GM23338 (cell line): ENCODE results near the gene FMN2. TPM values are rescaled to one million over a fixed set of nuclear protein-coding genes. Genes with fewer than 3 reads are reported as not detected.

Source experiments
- ATAC-seq: fragments of 200-7000 bp; cut with Tn5 transposase; 3 replicates; pipeline ENCODE4 v1.9.1; 2020
- DNase-seq: peaks from one replicate; pipeline ENCODE4 v3.0.0-alpha.2; 2015; ENCODE audit warnings: low spot score
- H2AFZ ChIP-seq: fragments of 200-600 bp; sonication (generic); 2 replicates; pipeline ENCODE4 v1.8.0; 2016; ENCODE audit warnings: antibody characterized with exemption, mild to moderate bottlenecking, moderate library complexity
- H3F3A ChIP-seq: fragments of 200-600 bp; sonication (generic); replicated peaks from 2 replicates; pipeline ENCODE4 v1.8.0; 2017; ENCODE audit warnings: antibody characterized with exemption, mixed run types, low read depth
- H3K27ac ChIP-seq: fragments of 200-600 bp; sonication (generic); 2 replicates; pipeline ENCODE4 v1.6.1; 2016; ENCODE audit warnings: low read depth
- H3K27me3 ChIP-seq: fragments of 200-600 bp; sonication (generic); 2 replicates; pipeline ENCODE4 v1.8.0; 2016; ENCODE audit warnings: mild to moderate bottlenecking, mixed run types, moderate library complexity; ENCODE audit not compliant: insufficient read depth
- H3K36me3 ChIP-seq: fragments of 200-600 bp; sonication (generic); 2 replicates; pipeline ENCODE4 v1.8.0; 2016; ENCODE audit warnings: mild to moderate bottlenecking; ENCODE audit not compliant: insufficient read depth
- H3K4me1 ChIP-seq: fragments of 200-600 bp; sonication (generic); 2 replicates; pipeline ENCODE4 v1.8.0; 2016; ENCODE audit warnings: mild to moderate bottlenecking, moderate library complexity; ENCODE audit not compliant: insufficient read depth
- H3K4me2 ChIP-seq: fragments of 200-600 bp; sonication (generic); 2 replicates; pipeline ENCODE4 v1.7.1; 2017; ENCODE audit warnings: mixed run types
- H3K4me3 ChIP-seq: fragments of 200-600 bp; sonication (generic); 2 replicates; pipeline ENCODE4 v1.6.1; 2016; ENCODE audit warnings: mixed run types
- H3K79me2 ChIP-seq: fragments of 200-600 bp; sonication (generic); replicated peaks from 2 replicates; pipeline ENCODE4 v1.8.0; 2017; ENCODE audit warnings: mild to moderate bottlenecking; ENCODE audit not compliant: insufficient read depth
- H3K9me2 ChIP-seq: fragments of 200-600 bp; sonication (generic); 2 replicates; pipeline ENCODE4 v1.8.0; 2017; ENCODE audit not compliant: insufficient read depth
- H4K20me1 ChIP-seq: fragments of 200-600 bp; sonication (generic); replicated peaks from 2 replicates; pipeline ENCODE4 v1.8.0; 2017; ENCODE audit warnings: mild to moderate bottlenecking; ENCODE audit not compliant: insufficient read depth
- H3K27ac Mint-ChIP-seq: 2 replicates; pipeline ENCODE4 v1.8.0; 2020; ENCODE audit warnings: inconsistent platforms, mild to moderate bottlenecking, moderate library complexity, mixed read lengths
- H3K27me3 Mint-ChIP-seq: 3 replicates; pipeline ENCODE4 v1.8.0; 2022; ENCODE audit warnings: low read depth, mild to moderate bottlenecking, moderate library complexity, mixed read lengths, inconsistent platforms; ENCODE audit not compliant: insufficient read depth, poor library complexity
- H3K36me3 Mint-ChIP-seq: 3 replicates; pipeline ENCODE4 v1.8.0; 2021; ENCODE audit warnings: low read depth, mild to moderate bottlenecking, inconsistent platforms, moderate library complexity, mixed read lengths
- H3K4me1 Mint-ChIP-seq: 3 replicates; pipeline ENCODE4 v1.8.0; 2020; ENCODE audit warnings: mild to moderate bottlenecking, inconsistent platforms, mixed read lengths
- H3K4me3 Mint-ChIP-seq: 3 replicates; pipeline ENCODE4 v1.8.0; 2021; ENCODE audit warnings: moderate library complexity, mild to moderate bottlenecking, inconsistent platforms, mixed read lengths
- H3K9me3 Mint-ChIP-seq: 3 replicates; pipeline ENCODE4 v1.8.0; 2020; ENCODE audit warnings: moderate library complexity, mild to moderate bottlenecking, inconsistent platforms, mixed read lengths
- CREB1 ChIP-seq: fragments of 250-450 bp; sonication (Bioruptor Pico); IDR thresholded peaks from 2 replicates; pipeline ENCODE4 v1.5.0; 2020; ENCODE audit warnings: low read depth, mild to moderate bottlenecking, moderate library complexity
- EZH2 ChIP-seq: fragments of 200-600 bp; sonication (generic); IDR thresholded peaks from one replicate; pipeline ENCODE4 v1.8.0; 2017; ENCODE audit warnings: antibody characterized with exemption, mild to moderate bottlenecking, low read depth; ENCODE audit not compliant: unreplicated experiment
- EZH2phosphoT487 ChIP-seq: fragments of 200-600 bp; sonication (generic); IDR thresholded peaks from one replicate; pipeline ENCODE4 v1.8.1; 2018; ENCODE audit warnings: antibody characterized with exemption; ENCODE audit not compliant: unreplicated experiment
- JUNB ChIP-seq: IDR thresholded peaks from one replicate; pipeline ENCODE4 v1.6.1; 2016; ENCODE audit warnings: antibody characterized with exemption; ENCODE audit not compliant: unreplicated experiment
- NANOG ChIP-seq: IDR thresholded peaks from 2 replicates; pipeline ENCODE4 v1.6.1; 2016; ENCODE audit warnings: antibody characterized with exemption, borderline replicate concordance
- POLR2AphosphoS5 ChIP-seq: IDR thresholded peaks from 2 replicates; pipeline ENCODE4 v1.6.1; 2016; ENCODE audit warnings: antibody characterized with exemption, low read depth
- STAT1 ChIP-seq: IDR thresholded peaks from one replicate; pipeline ENCODE4 v1.6.1; 2016; ENCODE audit warnings: antibody characterized with exemption; ENCODE audit not compliant: unreplicated experiment
- ZNF114 ChIP-seq: fragments of 250-450 bp; sonication (Bioruptor Pico); IDR thresholded peaks from 2 replicates; pipeline ENCODE4 v1.5.0; 2020; ENCODE audit warnings: mild to moderate bottlenecking, moderate library complexity
- ZNF331 ChIP-seq: fragments of 250-450 bp; sonication (Bioruptor Pico); IDR thresholded peaks from 2 replicates; pipeline ENCODE4 v1.5.0; 2020; ENCODE audit warnings: low read depth, mild to moderate bottlenecking, moderate library complexity
- polyA plus RNA-seq: library from polyadenylated mRNA; unstranded; fragments of >200 nt; fragmentation: Nextera tagmentation; extraction: Ambion mirVana; gene quantifications from 2 replicates; pipeline ENCODE4 v1.2.1, GENCODE V29; 2016
- total RNA-seq: library from RNA; depleted of rRNA; stranded (reverse); fragments of >200 nt; shearing (Covaris generic); gene quantifications from 2 replicates; pipeline ENCODE4 v1.2.3, GENCODE V29; 2014
- TF ChIP-seq, protein P1 (sequence below): fragments of 250-450 bp; sonication (Bioruptor Pico); IDR thresholded peaks from 2 replicates; pipeline ENCODE4 v1.5.0; 2020; ENCODE audit warnings: mild to moderate bottlenecking, moderate library complexity
- TF ChIP-seq, protein P2 (sequence below): IDR thresholded peaks from 2 replicates; pipeline ENCODE4 v1.6.1; 2016; ENCODE audit warnings: antibody characterized with exemption
- TF ChIP-seq, protein P3 (sequence below), 2 experiments: fragments of 200-600 bp in 1 of 2; sonication (generic) in 1 of 2; conservative IDR thresholded peaks; 2 replicates each; pipeline versions ENCODE4 v1.5.1 to v1.6.1; 2016 to 2017; ENCODE audit warnings: antibody characterized with exemption in 2 of 2, low read depth in 2 of 2, mild to moderate bottlenecking in 2 of 2, moderate library complexity in 1 of 2
- TF ChIP-seq, protein P4 (sequence below): IDR thresholded peaks from one replicate; pipeline ENCODE4 v1.6.1; 2018; ENCODE audit warnings: antibody characterized with exemption; ENCODE audit not compliant: unreplicated experiment

The FMN2 gene
- total and polyA plus RNA-seq, 2 experiments from 2014 or later, result 1.5 to 2.5 TPM

DNA sequence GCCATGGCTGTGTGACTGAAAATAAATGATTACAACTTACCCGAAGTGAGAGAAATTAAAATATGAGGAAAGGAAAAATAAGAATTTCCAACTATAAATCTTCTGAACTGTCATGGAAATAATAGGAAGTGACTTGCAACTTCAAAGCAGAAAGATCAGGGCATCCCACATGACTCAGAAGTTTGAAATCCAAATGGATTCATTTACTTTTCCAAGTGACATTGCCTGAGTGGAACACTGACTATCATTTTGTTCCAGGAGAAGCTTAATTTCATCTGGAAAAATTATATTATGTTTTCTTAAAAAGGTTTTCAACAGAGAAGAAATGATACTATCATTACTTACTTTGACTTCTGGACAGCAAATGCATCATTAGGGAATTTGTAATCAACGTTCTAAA is 409.4 kb downstream of the FMN2 start:
- 0 out of 3 replicates have a peak, but pooled peaks cover 2% of the 10 kb centered on the region for H3K9me3 Mint-ChIP-seq
- no peaks in the 10 kb centered on the region for H3K36me3 ChIP-seq
- DNase-seq, result no peak
- no peak overlapping the region for H3K27ac Mint-ChIP-seq
- no peaks in the 10 kb centered on the region for H3K27me3 Mint-ChIP-seq
- no peak overlapping the region for H2AFZ ChIP-seq
- no peak overlapping the region for H3K4me3 Mint-ChIP-seq
- H3K27ac ChIP-seq, result no peak overlapping the region
- H3K4me1 Mint-ChIP-seq, result no peaks in the 10 kb centered on the region
- no peak for TF ChIP-seq JUNB
- no peak for TF ChIP-seq CREB1 (CRISPR knock-in tag)
- TF ChIP-seq, protein P1, sequence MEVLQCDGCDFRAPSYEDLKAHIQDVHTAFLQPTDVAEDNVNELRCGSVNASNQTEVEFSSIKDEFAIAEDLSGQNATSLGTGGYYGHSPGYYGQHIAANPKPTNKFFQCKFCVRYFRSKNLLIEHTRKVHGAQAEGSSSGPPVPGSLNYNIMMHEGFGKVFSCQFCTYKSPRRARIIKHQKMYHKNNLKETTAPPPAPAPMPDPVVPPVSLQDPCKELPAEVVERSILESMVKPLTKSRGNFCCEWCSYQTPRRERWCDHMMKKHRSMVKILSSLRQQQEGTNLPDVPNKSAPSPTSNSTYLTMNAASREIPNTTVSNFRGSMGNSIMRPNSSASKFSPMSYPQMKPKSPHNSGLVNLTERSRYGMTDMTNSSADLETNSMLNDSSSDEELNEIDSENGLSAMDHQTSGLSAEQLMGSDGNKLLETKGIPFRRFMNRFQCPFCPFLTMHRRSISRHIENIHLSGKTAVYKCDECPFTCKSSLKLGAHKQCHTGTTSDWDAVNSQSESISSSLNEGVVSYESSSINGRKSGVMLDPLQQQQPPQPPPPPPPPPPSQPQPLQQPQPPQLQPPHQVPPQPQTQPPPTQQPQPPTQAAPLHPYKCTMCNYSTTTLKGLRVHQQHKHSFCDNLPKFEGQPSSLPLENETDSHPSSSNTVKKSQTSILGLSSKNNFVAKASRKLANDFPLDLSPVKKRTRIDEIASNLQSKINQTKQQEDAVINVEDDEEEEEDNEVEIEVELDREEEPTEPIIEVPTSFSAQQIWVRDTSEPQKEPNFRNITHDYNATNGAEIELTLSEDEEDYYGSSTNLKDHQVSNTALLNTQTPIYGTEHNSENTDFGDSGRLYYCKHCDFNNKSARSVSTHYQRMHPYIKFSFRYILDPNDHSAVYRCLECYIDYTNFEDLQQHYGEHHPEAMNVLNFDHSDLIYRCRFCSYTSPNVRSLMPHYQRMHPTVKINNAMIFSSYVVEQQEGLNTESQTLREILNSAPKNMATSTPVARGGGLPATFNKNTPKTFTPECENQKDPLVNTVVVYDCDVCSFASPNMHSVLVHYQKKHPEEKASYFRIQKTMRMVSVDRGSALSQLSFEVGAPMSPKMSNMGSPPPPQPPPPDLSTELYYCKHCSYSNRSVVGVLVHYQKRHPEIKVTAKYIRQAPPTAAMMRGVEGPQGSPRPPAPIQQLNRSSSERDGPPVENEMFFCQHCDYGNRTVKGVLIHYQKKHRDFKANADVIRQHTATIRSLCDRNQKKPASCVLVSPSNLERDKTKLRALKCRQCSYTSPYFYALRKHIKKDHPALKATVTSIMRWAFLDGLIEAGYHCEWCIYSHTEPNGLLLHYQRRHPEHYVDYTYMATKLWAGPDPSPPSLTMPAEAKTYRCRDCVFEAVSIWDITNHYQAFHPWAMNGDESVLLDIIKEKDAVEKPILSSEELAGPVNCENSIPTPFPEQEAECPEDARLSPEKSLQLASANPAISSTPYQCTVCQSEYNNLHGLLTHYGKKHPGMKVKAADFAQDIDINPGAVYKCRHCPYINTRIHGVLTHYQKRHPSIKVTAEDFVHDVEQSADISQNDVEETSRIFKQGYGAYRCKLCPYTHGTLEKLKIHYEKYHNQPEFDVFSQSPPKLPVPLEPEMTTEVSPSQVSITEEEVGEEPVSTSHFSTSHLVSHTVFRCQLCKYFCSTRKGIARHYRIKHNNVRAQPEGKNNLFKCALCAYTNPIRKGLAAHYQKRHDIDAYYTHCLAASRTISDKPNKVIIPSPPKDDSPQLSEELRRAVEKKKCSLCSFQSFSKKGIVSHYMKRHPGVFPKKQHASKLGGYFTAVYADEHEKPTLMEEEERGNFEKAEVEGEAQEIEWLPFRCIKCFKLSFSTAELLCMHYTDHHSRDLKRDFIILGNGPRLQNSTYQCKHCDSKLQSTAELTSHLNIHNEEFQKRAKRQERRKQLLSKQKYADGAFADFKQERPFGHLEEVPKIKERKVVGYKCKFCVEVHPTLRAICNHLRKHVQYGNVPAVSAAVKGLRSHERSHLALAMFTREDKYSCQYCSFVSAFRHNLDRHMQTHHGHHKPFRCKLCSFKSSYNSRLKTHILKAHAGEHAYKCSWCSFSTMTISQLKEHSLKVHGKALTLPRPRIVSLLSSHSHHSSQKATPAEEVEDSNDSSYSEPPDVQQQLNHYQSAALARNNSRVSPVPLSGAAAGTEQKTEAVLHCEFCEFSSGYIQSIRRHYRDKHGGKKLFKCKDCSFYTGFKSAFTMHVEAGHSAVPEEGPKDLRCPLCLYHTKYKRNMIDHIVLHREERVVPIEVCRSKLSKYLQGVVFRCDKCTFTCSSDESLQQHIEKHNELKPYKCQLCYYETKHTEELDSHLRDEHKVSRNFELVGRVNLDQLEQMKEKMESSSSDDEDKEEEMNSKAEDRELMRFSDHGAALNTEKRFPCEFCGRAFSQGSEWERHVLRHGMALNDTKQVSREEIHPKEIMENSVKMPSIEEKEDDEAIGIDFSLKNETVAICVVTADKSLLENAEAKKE (CRISPR knock-in tag), result no peak
- TF ChIP-seq, protein P2, sequence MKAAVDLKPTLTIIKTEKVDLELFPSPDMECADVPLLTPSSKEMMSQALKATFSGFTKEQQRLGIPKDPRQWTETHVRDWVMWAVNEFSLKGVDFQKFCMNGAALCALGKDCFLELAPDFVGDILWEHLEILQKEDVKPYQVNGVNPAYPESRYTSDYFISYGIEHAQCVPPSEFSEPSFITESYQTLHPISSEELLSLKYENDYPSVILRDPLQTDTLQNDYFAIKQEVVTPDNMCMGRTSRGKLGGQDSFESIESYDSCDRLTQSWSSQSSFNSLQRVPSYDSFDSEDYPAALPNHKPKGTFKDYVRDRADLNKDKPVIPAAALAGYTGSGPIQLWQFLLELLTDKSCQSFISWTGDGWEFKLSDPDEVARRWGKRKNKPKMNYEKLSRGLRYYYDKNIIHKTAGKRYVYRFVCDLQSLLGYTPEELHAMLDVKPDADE, result no peak
- TF ChIP-seq NANOG, result no peak
- no peak for TF ChIP-seq EZH2phosphoT487
- no peak for TF ChIP-seq ZNF114 (CRISPR knock-in tag)
- TF ChIP-seq, protein P3, sequence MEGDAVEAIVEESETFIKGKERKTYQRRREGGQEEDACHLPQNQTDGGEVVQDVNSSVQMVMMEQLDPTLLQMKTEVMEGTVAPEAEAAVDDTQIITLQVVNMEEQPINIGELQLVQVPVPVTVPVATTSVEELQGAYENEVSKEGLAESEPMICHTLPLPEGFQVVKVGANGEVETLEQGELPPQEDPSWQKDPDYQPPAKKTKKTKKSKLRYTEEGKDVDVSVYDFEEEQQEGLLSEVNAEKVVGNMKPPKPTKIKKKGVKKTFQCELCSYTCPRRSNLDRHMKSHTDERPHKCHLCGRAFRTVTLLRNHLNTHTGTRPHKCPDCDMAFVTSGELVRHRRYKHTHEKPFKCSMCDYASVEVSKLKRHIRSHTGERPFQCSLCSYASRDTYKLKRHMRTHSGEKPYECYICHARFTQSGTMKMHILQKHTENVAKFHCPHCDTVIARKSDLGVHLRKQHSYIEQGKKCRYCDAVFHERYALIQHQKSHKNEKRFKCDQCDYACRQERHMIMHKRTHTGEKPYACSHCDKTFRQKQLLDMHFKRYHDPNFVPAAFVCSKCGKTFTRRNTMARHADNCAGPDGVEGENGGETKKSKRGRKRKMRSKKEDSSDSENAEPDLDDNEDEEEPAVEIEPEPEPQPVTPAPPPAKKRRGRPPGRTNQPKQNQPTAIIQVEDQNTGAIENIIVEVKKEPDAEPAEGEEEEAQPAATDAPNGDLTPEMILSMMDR (conservative IDR thresholded peaks at IDR 0.05; ENCODE audit: low read depth in 2 of 2), result no peak
- TF ChIP-seq, protein P4, sequence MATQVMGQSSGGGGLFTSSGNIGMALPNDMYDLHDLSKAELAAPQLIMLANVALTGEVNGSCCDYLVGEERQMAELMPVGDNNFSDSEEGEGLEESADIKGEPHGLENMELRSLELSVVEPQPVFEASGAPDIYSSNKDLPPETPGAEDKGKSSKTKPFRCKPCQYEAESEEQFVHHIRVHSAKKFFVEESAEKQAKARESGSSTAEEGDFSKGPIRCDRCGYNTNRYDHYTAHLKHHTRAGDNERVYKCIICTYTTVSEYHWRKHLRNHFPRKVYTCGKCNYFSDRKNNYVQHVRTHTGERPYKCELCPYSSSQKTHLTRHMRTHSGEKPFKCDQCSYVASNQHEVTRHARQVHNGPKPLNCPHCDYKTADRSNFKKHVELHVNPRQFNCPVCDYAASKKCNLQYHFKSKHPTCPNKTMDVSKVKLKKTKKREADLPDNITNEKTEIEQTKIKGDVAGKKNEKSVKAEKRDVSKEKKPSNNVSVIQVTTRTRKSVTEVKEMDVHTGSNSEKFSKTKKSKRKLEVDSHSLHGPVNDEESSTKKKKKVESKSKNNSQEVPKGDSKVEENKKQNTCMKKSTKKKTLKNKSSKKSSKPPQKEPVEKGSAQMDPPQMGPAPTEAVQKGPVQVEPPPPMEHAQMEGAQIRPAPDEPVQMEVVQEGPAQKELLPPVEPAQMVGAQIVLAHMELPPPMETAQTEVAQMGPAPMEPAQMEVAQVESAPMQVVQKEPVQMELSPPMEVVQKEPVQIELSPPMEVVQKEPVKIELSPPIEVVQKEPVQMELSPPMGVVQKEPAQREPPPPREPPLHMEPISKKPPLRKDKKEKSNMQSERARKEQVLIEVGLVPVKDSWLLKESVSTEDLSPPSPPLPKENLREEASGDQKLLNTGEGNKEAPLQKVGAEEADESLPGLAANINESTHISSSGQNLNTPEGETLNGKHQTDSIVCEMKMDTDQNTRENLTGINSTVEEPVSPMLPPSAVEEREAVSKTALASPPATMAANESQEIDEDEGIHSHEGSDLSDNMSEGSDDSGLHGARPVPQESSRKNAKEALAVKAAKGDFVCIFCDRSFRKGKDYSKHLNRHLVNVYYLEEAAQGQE, result no peak
- TF ChIP-seq STAT1, result no peak
- no peak for TF ChIP-seq ZNF331 (CRISPR knock-in tag)
- no peak for TF ChIP-seq EZH2
- TF ChIP-seq POLR2AphosphoS5, result no peak
- no peaks in the 10 kb centered on the region for H4K20me1 ChIP-seq
- no peak overlapping the region for H3K4me2 ChIP-seq
- H3K4me3 ChIP-seq, result no peak overlapping the region
- no peaks in the 10 kb centered on the region for H3K36me3 Mint-ChIP-seq
- no peaks in the 10 kb centered on the region for H3K79me2 ChIP-seq
- H3K27me3 ChIP-seq, result no peaks in the 10 kb centered on the region
- H3K9me2 ChIP-seq, result peaks cover 4% of the 10 kb centered on the region; the same call in 1 of the 2 replicates
- H3F3A ChIP-seq, result no peaks in the 10 kb centered on the region
- H3K4me1 ChIP-seq, result no peaks in the 10 kb centered on the region
- ATAC-seq, result no peak
